HG03135 (cell line): ENCODE results near the gene SERP2.

ENCODE experiments used
- ATAC-seq: cut with Tn5 transposase; IDR thresholded peaks from one replicate; pipeline ENCODE4 v1.9.1; 2021; ENCODE audit warnings: mild to moderate bottlenecking, moderate library complexity; ENCODE audit not compliant: unreplicated experiment

SERP2 gene

GRCh38 chr13:44432650-44433049, 59.0 kb downstream of the SERP2 start:
- no peak for ATAC-seq

- no peak for ATAC-seq
Observed at GRCh38 chr13:44433863-44434765, 60.5 kb downstream of the SERP2 start.

GRCh38 chr13:44434766-44435141, 61.1 kb downstream of the SERP2 start:
- no peak for ATAC-seq

GRCh38 chr13:44435142-44435918, 61.7 kb downstream of the SERP2 start:
- peak; percentile 55 for ATAC-seq

GRCh38 chr13:44435919-44436510, 62.4 kb downstream of the SERP2 start:
- no peak for ATAC-seq

- no peak for ATAC-seq
Observed at GRCh38 chr13:44436589-44437337, 63.1 kb downstream of the SERP2 start.

GRCh38 chr13:44437356-44438233, 64.0 kb downstream of the SERP2 start:
- no peak for ATAC-seq

- no peak for ATAC-seq
Observed at GRCh38 chr13:44438234-44438579, 64.6 kb downstream of the SERP2 start.

GRCh38 chr13:44439452-44440024, 65.9 kb downstream of the SERP2 start:
- no peak for ATAC-seq

- no peak for ATAC-seq
Observed at GRCh38 chr13:44440046-44440608, 66.5 kb downstream of the SERP2 start.
